Stimulated activated naive CD8-positive, alpha-beta T cell treated with anti-CD3 and anti-CD28 coated beads, Interleukin-15, amount 100 ng/mL, for 72 hours (primary cell): ENCODE measurements around the gene KRTAP12-3.
A peak's percentile ranks its signal among the peaks of the same experiment; 100 is the strongest.
"Not testable (repeated sequence)": the region's sequence is repeated elsewhere in the genome, so short reads cannot be mapped to it uniquely, and the experiment has no call there.

Source experiments
- ATAC-seq: fragments of 150-1000 bp; cut with Tn5 transposase; 2 replicates; pipeline ENCODE4 v1.10.0; 2021; ENCODE audit warnings: mild to moderate bottlenecking, moderate library complexity
- DNase-seq, 2 donors: peaks; one replicate each; pipeline ENCODE4 v3.0.0; 2021 to 2022
- H3K27ac Mint-ChIP-seq, 2 donors: one replicate each; pipeline ENCODE4 v1.8.0; 2022; ENCODE audit warnings: mild to moderate bottlenecking in 2 of 2, mixed read lengths in 2 of 2, moderate library complexity in 2 of 2
- H3K27me3 Mint-ChIP-seq: one replicate; pipeline ENCODE4 v1.8.0; 2022; ENCODE audit warnings: mixed read lengths
- H3K4me1 Mint-ChIP-seq: one replicate; pipeline ENCODE4 v1.8.0; 2022; ENCODE audit warnings: mild to moderate bottlenecking, mixed read lengths
- H3K4me3 Mint-ChIP-seq, 2 donors: one replicate each; pipeline ENCODE4 v1.8.0; 2022; ENCODE audit warnings: mild to moderate bottlenecking in 2 of 2, mixed read lengths in 2 of 2, moderate library complexity in 1 of 2
- H3K9me3 Mint-ChIP-seq, 2 donors: one replicate each; pipeline ENCODE4 v1.8.0; 2022; ENCODE audit warnings: mixed read lengths in 2 of 2

The KRTAP12-3 gene

DNA sequence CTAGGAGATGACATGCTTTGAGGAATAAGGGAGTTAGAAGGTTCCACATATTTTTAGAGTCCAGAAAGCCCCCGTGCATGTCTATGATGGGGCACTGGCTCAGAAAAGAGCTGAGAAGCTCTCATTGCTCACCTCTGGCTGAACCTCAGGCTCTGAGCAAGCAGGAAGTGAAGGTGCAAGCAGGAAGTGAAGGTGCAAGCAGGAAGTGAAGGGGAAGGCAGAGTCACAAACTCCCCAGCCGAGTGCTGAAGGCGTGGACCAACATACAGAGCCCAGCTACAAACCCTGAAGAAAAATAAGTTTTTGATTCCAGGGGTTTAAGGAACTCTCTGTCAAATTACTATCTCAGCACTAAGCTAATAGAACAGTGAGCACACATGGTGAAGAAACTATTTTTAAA lies 38.8 kb upstream of the KRTAP12-3 start:
- ATAC-seq = peak; percentile 94
- Mint-ChIP-seq H3K27ac (peak overlapping the region; percentile 71 to 95), H3K4me3 (peak overlapping the region; percentile 56 to 63), H3K9me3 (peaks cover 38 to 57% of the 10 kb centered on the region in 2 donors), H3K4me1 (peaks cover 39% of the 10 kb centered on the region), H3K27me3 (no peaks in the 10 kb centered on the region)
- peak; percentile 24 to 56 for DNase-seq

GRCh38 chr21:44619886-44620285 lies 37.8 kb upstream of the KRTAP12-3 start:
- H3K27me3 Mint-ChIP-seq = no peaks in the 10 kb centered on the region
- ATAC-seq = no peak
- no peak overlapping the region for H3K27ac Mint-ChIP-seq
- no peak for DNase-seq
- peaks cover 46 to 67% of the 10 kb centered on the region in 2 donors for H3K9me3 Mint-ChIP-seq
- H3K4me3 Mint-ChIP-seq = no peak overlapping the region
- H3K4me1 Mint-ChIP-seq = peaks cover 39% of the 10 kb centered on the region

DNA sequence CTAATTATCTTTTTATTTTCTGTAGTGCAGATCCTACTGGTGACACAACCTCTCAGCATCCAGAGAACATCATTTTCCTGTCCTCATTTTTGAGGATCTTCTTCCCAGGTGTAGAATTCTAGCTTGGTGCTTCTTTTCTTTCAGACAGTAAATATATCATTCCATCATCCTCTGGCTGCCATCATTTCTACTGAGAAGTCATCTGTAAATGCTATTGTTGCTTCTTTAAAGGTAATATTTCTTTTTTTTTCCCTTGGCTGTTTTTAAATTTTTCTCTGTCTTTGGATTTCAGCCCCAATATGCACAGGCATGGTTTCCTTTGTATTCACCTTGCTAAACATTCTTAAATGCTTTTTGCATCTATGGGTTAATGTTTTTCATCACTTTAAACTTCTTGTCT lies 34.2 kb upstream of the KRTAP12-3 start:
- Mint-ChIP-seq H3K9me3 (peaks cover 46 to 63% of the 10 kb centered on the region in 2 donors), H3K27ac (no peak overlapping the region), H3K4me1 (peaks cover 34% of the 10 kb centered on the region)

GRCh38 chr21:44625756-44626155 lies 32.0 kb upstream of the KRTAP12-3 start:
- Mint-ChIP-seq H3K4me3 (no peak overlapping the region), H3K27ac (no peak overlapping the region), H3K27me3 (no peaks in the 10 kb centered on the region), H3K9me3 (peaks cover 36 to 56% of the 10 kb centered on the region in 2 donors), H3K4me1 (peaks cover 42% of the 10 kb centered on the region)
- ATAC-seq = no peak
- DNase-seq = no peak

More for the DNA sequence above, 34.2 kb upstream of the KRTAP12-3 start:
- Mint-ChIP-seq H3K27me3 (no peaks in the 10 kb centered on the region), H3K4me3 (no peak overlapping the region)
- ATAC-seq = no peak
- DNase-seq = no peak

GRCh38 chr21:44626262-44626661 lies 31.5 kb upstream of the KRTAP12-3 start:
- Mint-ChIP-seq H3K4me3 (no peak overlapping the region), H3K27me3 (no peaks in the 10 kb centered on the region), H3K27ac (no peak overlapping the region), H3K9me3 (peaks cover 40 to 58% of the 10 kb centered on the region in 2 donors), H3K4me1 (peaks cover 44% of the 10 kb centered on the region)
- DNase-seq (no peak), ATAC-seq (no peak)

GRCh38 chr21:44626673-44627143 lies 31.0 kb upstream of the KRTAP12-3 start, which contains the start of gene KRTAP10-9:
TSS of gene KRTAP10-9 (plus strand) at chr21:44627093. CDS start at chr21:44627172, 79 bp downstream.
- H3K27me3 Mint-ChIP-seq = no peaks in the 10 kb centered on the region
- H3K9me3 Mint-ChIP-seq = peaks cover 44 to 58% of the 10 kb centered on the region in 2 donors
- H3K27ac Mint-ChIP-seq = no peak within 1 kb of the TSS
- no peak within 1 kb of the TSS for H3K4me3 Mint-ChIP-seq
- no peak for DNase-seq
- peaks cover 44% of the 10 kb centered on the region for H3K4me1 Mint-ChIP-seq
- no peak for ATAC-seq

DNA sequence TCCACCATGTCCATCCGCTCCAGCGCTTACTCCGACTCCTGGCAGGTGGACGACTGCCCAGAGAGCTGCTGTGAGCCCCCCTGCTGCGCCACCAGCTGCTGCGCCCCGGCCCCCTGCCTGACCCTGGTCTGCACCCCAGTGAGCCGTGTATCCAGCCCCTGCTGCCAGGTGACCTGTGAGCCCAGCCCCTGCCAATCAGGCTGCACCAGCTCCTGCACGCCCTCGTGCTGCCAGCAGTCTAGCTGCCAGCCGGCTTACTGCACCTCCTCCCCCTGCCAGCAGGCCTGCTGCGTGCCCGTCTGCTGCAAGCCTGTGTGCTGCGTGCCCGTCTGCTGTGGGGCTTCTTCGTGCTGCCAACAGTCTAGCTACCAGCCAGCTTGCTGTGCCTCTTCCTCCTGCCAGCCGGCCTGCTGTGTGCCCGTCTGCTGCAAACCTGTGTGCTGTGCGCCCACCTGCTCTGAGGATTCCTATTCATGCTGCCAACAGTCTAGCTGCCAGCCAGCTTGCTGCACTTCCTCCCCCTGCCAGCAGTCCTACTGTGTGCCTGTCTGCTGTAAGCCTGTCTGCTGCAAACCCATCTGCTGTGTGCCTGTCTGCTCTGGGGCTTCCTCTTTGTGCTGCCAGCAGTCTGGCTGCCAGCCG lies 30.4 kb upstream of the KRTAP12-3 start:
- not testable (repeated sequence) for ATAC-seq, H3K27me3 Mint-ChIP-seq, H3K27ac Mint-ChIP-seq, DNase-seq, H3K4me3 Mint-ChIP-seq
- peaks cover 48 to 58% of the 10 kb centered on the region in 2 donors for H3K9me3 Mint-ChIP-seq
- H3K4me1 Mint-ChIP-seq = peaks cover 44% of the 10 kb centered on the region

GRCh38 chr21:44627831-44628233 lies 29.9 kb upstream of the KRTAP12-3 start:
- H3K9me3 Mint-ChIP-seq = peaks cover 46 to 58% of the 10 kb centered on the region in 2 donors
- not testable (repeated sequence) for H3K4me3 Mint-ChIP-seq, ATAC-seq, DNase-seq, H3K27ac Mint-ChIP-seq, H3K27me3 Mint-ChIP-seq
- H3K4me1 Mint-ChIP-seq = peaks cover 44% of the 10 kb centered on the region

- ATAC-seq (peak; percentile 23), DNase-seq (no peak)
- H3K9me3 Mint-ChIP-seq = peaks cover 44 to 54% of the 10 kb centered on the region in 2 donors
- no peaks in the 10 kb centered on the region for H3K27me3 Mint-ChIP-seq
- H3K27ac Mint-ChIP-seq = no peak overlapping the region
- peaks cover 44% of the 10 kb centered on the region for H3K4me1 Mint-ChIP-seq
- no peak overlapping the region for H3K4me3 Mint-ChIP-seq
Observed at GRCh38 chr21:44628707-44629391, 28.9 kb upstream of the KRTAP12-3 start.

- peaks cover 42 to 51% of the 10 kb centered on the region in 2 donors for H3K9me3 Mint-ChIP-seq
Observed at GRCh38 chr21:44630440-44630839, 27.3 kb upstream of the KRTAP12-3 start.

GRCh38 chr21:44632067-44632466 lies 25.7 kb upstream of the KRTAP12-3 start:
- ATAC-seq = no peak
- H3K27ac Mint-ChIP-seq = no peak overlapping the region
- H3K4me1 Mint-ChIP-seq = peaks cover 32% of the 10 kb centered on the region
- H3K27me3 Mint-ChIP-seq = no peaks in the 10 kb centered on the region
- no peak for DNase-seq
- H3K9me3 Mint-ChIP-seq = peaks cover 42 to 51% of the 10 kb centered on the region in 2 donors
- H3K4me3 Mint-ChIP-seq = no peak overlapping the region

More at GRCh38 chr21:44630440-44630839, 27.3 kb upstream of the KRTAP12-3 start:
- Mint-ChIP-seq H3K27ac (no peak overlapping the region), H3K4me1 (peaks cover 44% of the 10 kb centered on the region), H3K4me3 (peak overlapping the region in 1 of 2 donors; percentile 12), H3K27me3 (no peaks in the 10 kb centered on the region)
- no peak for DNase-seq
- ATAC-seq = no peak

- Mint-ChIP-seq H3K27me3 (no peaks in the 10 kb centered on the region), H3K4me3 (no peak overlapping the region), H3K9me3 (peaks cover 31 to 45% of the 10 kb centered on the region in 2 donors), H3K4me1 (peaks cover 10% of the 10 kb centered on the region), H3K27ac (peak overlapping the region in 1 of 2 donors; percentile 55)
- DNase-seq (no peak), ATAC-seq (no peak)
Observed at GRCh38 chr21:44636209-44637017, 21.3 kb upstream of the KRTAP12-3 start.

DNA sequence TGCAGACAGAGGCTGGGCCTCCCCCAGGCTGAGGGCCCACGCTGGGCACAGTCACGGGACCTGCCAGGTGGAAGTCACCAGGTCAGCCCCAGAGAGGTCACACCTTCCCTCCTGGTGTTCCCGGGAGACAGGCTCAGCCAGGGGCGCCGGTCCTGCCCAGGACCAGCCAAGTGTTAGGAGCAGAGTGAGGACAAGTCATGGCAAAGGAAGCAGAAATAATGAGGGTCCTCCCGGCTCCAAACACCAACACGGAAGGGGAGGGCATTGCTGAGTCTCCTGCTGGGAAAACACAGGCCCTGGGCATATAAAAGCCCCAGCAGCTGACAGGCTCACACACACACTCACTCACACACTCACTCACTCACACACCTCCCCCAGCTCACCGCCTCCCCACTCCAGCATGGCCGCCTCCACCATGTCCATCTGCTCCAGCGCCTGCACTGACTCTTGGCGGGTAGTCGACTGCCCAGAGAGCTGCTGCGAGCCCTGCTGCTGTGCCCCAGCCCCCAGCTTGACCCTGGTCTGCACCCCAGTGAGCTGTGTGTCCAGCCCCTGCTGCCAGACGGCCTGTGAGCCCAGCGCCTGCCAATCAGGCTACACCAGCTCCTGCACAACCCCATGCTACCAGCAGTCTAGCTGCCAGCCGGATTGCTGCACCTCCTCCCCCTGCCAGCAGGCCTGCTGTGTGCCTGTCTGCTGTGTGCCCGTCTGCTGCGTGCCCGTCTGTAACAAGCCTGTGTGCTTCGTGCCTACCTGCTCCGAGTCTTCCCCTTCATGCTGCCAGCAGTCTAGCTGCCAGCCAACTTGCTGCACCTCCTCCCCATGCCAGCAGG lies 20.5 kb upstream of the KRTAP12-3 start, which contains the start of gene KRTAP10-10:
TSS of gene KRTAP10-10 (plus strand) at position 339 of the 833 bp plus-strand sequence. CDS start at position 401, 62 bp downstream.
- peaks cover 10% of the 10 kb centered on the region for H3K4me1 Mint-ChIP-seq
- H3K27ac Mint-ChIP-seq = peak within 1 kb of the TSS in 1 of 2 donors; percentile 55
- no peak within 1 kb of the TSS for H3K4me3 Mint-ChIP-seq
- H3K27me3 Mint-ChIP-seq = no peaks in the 10 kb centered on the region
- ATAC-seq (no peak), DNase-seq (no peak)
- peaks cover 25 to 41% of the 10 kb centered on the region in 2 donors for H3K9me3 Mint-ChIP-seq

DNA sequence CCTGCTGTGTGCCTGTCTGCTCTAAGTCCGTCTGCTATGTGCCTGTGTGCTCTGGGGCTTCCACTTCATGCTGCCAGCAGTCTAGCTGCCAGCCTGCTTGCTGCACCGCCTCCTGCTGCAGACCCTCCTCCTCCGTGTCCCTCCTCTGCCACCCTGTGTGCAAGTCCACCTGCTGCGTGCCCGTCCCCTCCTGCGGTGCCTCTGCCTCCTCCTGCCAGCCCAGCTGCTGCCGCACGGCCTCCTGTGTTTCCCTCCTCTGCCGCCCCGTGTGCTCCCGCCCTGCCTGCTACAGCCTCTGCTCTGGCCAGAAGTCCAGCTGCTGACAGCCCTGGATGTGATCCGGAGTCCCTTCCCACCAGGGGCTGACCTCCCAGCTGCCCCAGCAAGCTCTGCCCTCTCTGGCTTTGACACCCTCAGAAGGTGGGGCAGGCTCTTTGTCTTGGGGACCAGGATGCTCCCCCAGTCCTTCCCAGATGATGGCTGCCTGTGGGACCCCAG lies 19.8 kb upstream of the KRTAP12-3 start:
- peaks cover 23 to 41% of the 10 kb centered on the region in 2 donors for H3K9me3 Mint-ChIP-seq
- DNase-seq, H3K4me1 Mint-ChIP-seq: not testable (repeated sequence)

More for the DNA sequence above, 19.8 kb upstream of the KRTAP12-3 start:
- H3K27ac Mint-ChIP-seq, ATAC-seq, H3K27me3 Mint-ChIP-seq, H3K4me3 Mint-ChIP-seq: not testable (repeated sequence)
